BE2C (cell line): ENCODE data around the gene RELL2.

Experiments used
- DNase-seq: peaks from one replicate; pipeline ENCODE4 v3.0.0-alpha.2; 2020
- H3K27me3 ChIP-seq: fragments of 250-450 bp; sonication (Bioruptor Pico); 2 replicates; pipeline ENCODE4 v1.5.1; 2020; ENCODE audit warnings: mild to moderate bottlenecking
- H3K36me3 ChIP-seq: fragments of 250-450 bp; sonication (Bioruptor Pico); 2 replicates; pipeline ENCODE4 v1.5.1; 2020; ENCODE audit warnings: mild to moderate bottlenecking
- H3K4me1 ChIP-seq: fragments of 250-450 bp; sonication (Bioruptor Pico); 2 replicates; pipeline ENCODE4 v1.5.1; 2020
- H3K4me3 ChIP-seq: 2 replicates; pipeline ENCODE4 v1.5.1; 2011; ENCODE audit warnings: low read depth, low read length
- H3K9me3 ChIP-seq: fragments of 250-450 bp; sonication (Bioruptor Pico); 2 replicates; pipeline ENCODE4 v1.5.1; 2020
- CTCF ChIP-seq: IDR thresholded peaks from 2 replicates; pipeline ENCODE4 v1.5.1; 2012; ENCODE audit warnings: mild to moderate bottlenecking, low read depth, low read length

The RELL2 gene

DNA sequence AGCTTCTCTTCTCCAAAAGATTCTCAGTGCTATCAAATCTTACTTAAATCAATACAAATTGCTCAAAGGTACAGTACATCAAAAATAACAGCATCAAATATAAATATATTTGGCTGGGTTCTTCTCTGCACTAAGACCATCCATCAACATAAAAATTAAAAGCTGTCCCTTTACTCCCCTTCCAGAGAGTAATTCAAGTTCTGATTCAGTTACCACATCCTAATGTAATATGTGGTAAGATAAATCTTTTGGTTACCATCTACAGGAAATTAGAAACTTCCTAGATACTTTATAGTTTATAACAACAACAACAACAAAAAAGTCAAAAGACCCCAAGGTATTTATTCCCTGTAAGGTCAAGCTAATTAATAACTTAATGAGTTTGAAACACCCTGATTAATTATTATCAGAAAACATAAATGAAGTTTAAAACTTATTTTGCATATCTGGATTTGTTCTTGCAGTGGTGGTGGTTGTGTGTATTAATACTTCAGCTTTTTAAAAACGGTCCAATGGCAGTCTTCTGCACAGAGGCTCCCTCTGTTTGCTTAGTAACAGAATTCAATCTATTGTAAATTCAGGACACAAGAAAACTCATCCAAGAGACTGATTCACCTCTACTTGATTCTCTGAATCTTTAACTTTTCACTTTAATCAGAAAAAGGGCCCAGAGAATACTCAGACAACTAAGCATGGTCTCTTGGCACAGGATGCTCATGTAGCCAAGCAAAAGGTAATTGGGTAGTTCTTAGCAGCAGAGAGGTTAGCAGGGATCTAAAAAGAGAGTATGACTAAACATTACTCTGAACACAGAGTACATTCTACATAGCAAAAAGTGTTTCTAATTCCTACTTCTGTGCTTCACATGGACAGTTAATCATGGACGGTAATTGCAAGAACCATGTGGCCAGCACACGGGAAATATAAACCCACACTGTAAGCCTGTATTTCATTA is 38.1 kb upstream of the RELL2 start:
- no peak for TF ChIP-seq CTCF
- DNase-seq, result no peak
- Histone ChIP-seq H3K36me3 (no peaks in the 10 kb centered on the region; the same call in 1 of the 2 replicates), H3K4me1 (peaks cover 14% of the 10 kb centered on the region), H3K9me3 (no peaks in the 10 kb centered on the region), H3K27me3 (no peaks in the 10 kb centered on the region; the same call in 1 of the 2 replicates), H3K4me3 (no peak overlapping the region)

GRCh38 chr5:141602606-141603005 is 34.2 kb upstream of the RELL2 start:
- no peak overlapping the region for H3K4me3 ChIP-seq

DNA sequence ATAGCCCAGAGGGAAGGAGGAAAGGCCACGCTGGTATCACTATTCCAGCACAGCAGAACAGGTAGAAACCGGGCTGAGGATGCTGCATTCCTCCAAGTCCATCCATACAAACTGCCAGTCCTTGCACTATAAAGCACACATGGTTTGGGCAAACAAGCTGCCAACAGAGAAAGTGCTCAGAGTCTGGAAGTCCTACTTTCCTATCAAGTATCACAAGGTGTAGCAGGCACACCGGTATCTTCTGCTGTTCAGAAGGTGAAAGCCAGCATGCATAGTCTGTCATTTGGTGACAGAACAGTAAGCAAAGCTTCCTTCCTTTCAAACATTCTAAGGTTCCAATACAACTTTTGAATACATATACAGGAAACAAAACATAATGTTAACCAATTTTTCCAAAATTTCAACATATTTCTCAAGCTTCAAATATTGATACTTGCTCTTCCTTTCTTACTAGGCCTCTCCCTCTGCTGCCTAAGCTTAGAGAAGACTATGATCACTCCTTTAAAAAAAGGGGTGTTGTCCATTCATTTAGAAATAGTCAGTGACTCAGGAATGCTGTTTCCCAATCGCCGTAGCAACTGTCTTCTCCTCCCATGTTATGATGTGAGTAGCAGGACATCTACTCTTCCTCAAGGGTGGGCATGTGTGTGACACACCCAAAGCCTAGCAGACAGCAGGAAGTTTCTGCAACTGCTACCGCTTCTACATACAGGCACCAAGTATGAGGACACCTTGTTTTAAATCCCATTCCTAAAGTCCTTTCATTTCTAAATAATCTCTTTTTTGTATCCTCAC is 32.7 kb upstream of the RELL2 start:
- TF ChIP-seq CTCF, result no peak
- DNase-seq, result no peak
- H3K4me3 ChIP-seq, result no peak overlapping the region

More at GRCh38 chr5:141602606-141603005, 34.2 kb upstream of the RELL2 start:
- Histone ChIP-seq H3K9me3 (no peaks in the 10 kb centered on the region), H3K4me1 (peaks cover 14% of the 10 kb centered on the region), H3K36me3 (no peaks in the 10 kb centered on the region), H3K27me3 (no peaks in the 10 kb centered on the region; the same call in 1 of the 2 replicates)
- TF ChIP-seq CTCF, result no peak
- DNase-seq, result no peak

DNA sequence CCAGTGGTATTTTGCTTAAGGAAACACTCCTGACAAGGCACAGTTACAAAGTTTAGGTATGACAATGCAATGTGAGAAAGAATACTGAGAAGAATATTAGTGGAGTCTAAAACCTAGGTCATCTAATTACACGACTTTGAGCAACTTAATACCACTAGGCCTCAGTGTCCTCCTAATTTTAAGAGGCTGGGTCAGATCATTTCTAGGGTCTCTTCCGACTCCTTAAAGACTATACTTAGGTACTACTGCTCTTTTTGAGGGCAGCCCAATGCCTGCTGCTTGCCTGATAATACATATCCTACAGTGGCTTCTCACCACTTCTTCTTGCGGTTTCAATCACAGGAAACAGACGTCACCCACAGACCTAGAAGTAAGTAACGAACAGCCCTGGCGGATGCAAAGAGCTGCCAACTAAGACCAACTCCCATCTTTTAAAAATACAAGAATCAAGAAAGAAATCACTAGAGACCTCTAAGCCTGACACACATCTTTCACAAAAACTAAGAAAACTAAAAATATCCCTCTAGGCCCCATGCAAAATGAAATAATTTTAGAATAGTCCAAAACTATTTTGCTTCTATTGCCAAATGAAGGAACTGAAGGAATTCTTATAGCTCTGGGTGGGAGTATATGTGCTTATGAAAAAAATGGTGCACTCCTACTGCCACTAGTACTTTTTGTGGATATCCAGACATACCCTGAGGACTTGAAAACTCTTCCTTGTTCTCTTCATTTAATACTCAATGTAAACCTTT is 31.1 kb upstream of the RELL2 start:
- DNase-seq, result no peak
- Histone ChIP-seq H3K4me3 (no peak overlapping the region), H3K4me1 (no peaks in the 10 kb centered on the region), H3K27me3 (no peaks in the 10 kb centered on the region), H3K9me3 (no peaks in the 10 kb centered on the region), H3K36me3 (no peaks in the 10 kb centered on the region)
- no peak for TF ChIP-seq CTCF

More for the DNA sequence above, 32.7 kb upstream of the RELL2 start:
- Histone ChIP-seq H3K9me3 (no peaks in the 10 kb centered on the region), H3K27me3 (no peaks in the 10 kb centered on the region), H3K4me1 (peaks cover under 1% of the 10 kb centered on the region), H3K36me3 (no peaks in the 10 kb centered on the region)

GRCh38 chr5:141608046-141608445 is 28.8 kb upstream of the RELL2 start:
- TF ChIP-seq CTCF, result no peak
- Histone ChIP-seq H3K36me3 (peaks cover 5% of the 10 kb centered on the region), H3K4me1 (peaks cover under 1% of the 10 kb centered on the region; the same call in 1 of the 2 replicates), H3K27me3 (no peaks in the 10 kb centered on the region), H3K9me3 (no peaks in the 10 kb centered on the region), H3K4me3 (no peak overlapping the region)
- no peak for DNase-seq
